ENCODE data around the gene GET3.
"Not testable (repeated sequence)": the region's sequence is repeated elsewhere in the genome, so short reads cannot be mapped to it uniquely, and the experiment has no call there.

- not testable (repeated sequence) for TF ChIP-seq SUZ12 (IDR thresholded peaks at IDR 0.05; ENCODE audit: extremely low read depth, insufficient read depth, insufficient read length); ZNF274 (IDR thresholded peaks at IDR 0.05; ENCODE audit: low read depth, low read length); YY1 (IDR thresholded peaks at IDR 0.05; ENCODE audit: insufficient read depth, insufficient read length)
Measured at GRCh38 chr19:12797607-12798006, 60.3 kb downstream of the GET3 start.
